HG03060 (cell line): Measurements from ENCODE around the gene GATC.

Experiments
- ATAC-seq: cut with Tn5 transposase; IDR thresholded peaks from one replicate; pipeline ENCODE4 v1.9.1; 2021; ENCODE audit warnings: low read depth, moderate number of reproducible peaks; ENCODE audit not compliant: unreplicated experiment

GATC gene, protein sequence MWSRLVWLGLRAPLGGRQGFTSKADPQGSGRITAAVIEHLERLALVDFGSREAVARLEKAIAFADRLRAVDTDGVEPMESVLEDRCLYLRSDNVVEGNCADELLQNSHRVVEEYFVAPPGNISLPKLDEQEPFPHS

DNA sequence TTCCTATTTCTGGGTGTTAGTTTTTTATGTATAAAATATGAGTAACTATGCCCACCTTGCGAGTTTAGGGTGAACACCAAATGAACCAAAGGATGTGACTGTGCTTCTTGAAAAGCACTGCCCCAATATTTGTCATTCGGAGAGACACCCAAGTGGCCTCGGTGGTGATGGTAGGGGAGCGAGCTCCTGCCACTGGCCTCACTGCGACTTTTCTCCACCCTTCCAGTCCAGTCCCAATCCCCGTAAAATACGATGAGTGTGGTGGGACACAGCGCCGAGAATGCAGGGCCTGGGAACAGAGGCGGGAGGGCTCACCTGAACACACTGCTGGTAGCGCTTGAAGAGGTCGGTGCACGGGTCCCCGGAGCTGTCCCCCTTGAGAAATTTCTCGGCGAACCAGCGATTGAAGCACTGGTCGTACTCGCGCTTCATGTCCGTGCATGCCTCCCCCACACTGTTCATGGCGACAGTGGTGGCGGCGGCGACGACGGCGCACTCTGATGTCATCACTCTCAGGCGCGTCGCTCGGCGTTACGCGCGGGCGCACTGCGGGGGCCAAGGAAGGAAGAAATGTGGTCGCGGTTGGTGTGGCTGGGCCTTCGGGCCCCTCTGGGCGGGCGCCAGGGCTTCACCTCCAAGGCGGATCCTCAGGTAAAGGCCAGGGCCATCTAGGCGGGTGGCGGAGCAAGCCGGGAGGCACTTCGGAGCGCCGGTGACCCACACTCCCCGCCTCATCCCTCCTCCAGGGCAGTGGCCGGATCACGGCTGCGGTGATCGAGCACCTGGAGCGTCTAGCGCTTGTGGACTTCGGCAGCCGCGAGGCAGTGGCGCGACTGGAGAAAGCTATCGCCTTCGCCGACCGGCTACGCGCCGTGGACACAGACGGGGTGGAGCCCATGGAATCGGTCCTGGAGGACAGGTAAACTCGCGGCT lies at the start of gene GATC, which contains the start of gene TRIAP1:
Gene GATC, plus strand, starts transcription at position 534 of the 933 bp plus-strand sequence. Its CDS starts 37 bp downstream, at position 571.
Gene TRIAP1, minus strand, starts transcription at position 474 of the 933 bp plus-strand sequence. Its CDS starts 12 bp downstream, at position 462.
- peak; percentile 85 for ATAC-seq

DNA sequence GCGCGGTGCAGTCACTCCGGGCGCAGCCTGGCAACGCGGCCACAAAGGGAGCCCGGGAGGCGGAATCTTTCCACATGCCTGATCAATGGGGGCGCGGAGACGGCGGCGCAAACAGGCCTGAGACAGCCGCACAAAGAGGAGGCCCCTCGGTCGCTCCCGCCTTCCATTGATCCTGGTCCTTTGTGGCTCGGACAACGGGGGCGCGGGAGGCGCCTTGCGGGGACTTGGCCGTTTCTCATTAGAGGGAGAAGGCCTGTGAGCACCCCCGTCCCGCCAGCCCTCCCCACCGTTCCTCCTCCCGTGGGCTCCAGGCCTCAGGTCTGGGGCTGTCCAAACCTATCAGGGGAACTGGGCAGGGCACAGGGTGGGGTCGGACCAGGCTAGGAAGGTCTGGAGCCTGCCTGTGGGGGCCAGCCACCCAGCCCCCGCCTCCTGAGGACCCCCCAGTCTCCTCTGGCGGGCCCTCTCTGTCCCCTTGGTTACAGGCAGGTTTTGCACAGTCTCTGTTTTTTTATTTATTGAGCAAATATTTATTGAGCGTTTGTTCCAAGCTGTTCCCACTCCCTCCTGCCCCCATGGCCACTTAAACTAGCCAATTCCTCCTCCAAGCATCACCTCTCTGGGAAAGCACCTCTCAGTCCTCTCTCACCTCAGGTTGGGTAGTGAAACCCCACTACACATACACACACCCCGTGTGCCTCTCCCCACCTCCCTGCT lies 48.3 kb upstream of the GATC start:
- ATAC-seq: no peak

DNA sequence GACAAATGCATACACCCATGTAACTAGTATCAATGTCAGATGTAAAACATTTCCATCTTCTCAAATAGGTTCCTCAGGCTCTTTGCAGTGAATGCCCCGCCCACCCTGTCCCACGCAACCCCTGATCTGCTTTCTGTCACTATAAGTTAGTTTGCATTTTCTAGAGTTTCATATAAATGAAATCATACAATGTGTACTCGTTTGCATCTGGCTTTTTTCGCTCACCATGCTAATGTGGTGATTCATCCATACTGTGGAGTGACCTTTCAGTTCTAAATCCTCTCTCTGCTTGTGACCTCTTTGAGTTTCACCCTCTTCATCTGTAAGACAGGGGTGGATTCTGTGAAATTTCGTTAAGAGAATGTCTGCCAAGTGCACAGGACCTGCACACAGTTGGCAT lies 46.7 kb upstream of the GATC start:
- no peak for ATAC-seq

DNA sequence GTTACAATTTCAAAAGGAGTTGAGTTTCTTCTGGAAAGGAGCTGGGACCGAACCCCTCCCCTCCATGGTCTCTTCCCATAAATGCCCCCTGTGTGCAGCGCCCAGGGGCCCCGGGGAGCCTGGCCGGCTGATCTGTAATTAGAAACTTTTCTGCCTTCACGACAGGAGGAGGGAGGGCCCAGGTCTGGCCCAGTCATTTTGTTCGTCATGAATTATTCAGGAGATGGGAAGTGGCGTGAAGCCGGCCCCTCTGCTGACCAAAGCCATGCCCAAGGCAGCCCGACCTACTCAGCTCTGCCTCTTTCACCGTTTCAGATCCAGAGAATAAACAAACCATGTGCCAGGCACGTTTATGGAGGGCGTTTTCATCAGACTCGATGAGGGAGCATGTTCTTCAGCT lies 44.0 kb upstream of the GATC start:
- ATAC-seq: no peak

DNA sequence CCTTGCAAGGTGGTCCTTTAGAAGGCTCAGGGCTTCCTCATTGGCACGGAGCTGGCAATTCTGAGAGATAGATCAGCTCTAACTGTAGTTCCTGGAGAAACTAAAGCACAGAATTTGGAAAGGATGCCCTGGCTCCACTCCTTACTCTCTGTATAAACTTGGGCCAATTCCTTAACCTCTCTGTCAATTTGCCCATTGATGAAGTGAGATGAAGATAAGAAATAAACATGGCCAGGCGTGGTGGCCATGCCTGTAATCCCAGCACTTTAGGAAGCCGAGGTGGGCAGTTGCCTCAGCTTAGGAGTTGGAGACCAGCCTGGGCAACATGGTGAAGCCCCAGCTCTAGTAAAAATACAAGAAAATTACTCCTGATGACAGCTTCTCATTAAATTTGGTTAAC lies 42.4 kb upstream of the GATC start:
- ATAC-seq: no peak

DNA sequence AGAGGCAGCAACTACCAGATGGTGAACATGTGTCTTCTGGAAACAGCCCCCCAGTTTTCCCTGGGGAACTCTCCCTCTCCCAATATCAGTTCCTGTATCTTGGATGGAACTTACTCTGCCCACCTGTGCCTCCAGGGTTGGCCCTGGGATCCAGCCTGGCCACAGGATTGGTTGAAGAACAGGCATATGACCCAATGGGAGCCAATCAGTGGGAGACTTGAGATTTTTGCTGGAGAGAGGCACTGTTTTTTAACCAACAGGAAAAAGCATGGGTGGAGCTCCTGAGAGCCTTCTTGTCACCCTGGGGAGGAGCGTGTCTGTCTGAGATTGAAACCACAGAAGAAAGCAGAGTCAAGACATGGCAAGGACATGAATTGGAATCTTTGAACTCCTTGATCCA lies 42.0 kb upstream of the GATC start:
- ATAC-seq: no peak

DNA sequence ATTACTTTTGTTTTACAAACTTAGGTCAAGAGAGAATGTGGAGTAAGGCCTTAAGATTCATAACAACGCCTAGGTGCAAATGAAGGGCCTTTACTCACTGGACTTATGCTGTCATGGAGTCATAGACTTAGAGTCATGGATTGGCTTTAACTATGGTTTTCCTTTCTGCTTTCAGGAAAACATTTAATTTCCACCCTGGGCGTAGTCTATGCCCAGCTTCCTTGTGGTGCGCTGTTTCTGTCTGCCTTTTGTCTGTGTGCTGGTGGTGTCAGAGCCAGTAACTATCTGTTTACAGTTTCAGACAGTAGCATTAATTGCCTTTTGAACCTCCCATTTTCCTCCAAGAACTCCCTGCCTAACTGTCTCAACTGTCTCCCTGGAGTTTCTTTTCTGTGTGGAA lies 40.2 kb upstream of the GATC start:
- ATAC-seq: no peak

DNA sequence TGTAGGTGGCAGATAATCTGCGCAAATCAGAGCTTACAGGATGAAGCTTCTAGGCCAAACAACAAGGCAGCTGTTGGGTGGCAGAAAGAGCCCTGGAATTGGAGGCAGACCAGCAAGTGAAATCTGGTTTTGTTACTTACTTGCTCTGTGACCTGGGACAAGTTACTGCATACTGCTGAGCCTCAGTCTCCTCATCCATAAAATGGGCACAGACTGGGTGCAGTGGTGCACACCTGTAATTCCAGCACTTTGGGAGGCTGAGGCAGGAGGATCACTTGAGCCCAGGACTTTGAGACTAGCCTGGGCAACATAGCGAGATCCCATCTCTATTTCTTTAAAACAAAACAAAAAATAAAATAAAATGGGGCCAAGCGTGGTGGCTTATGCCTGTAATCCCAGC lies 39.7 kb upstream of the GATC start:
- ATAC-seq: no peak

DNA sequence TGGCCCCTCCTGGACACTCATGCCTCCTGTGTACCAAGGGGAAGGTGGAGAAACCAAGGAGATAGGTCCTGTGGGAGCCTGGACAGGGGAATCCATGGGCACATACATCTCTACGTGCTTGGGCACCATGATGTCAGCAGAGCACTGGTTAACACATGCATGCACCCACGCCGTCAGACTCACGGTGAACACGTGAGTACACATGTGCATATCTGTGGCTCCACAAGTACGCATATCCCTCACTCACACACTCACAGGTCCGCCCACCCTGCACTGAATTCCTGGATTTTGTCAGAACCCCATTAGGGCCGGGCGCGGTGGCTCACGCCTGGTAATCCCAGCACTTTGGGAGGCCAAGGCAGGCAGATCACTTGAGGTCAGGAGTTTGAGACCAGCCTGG lies 37.5 kb upstream of the GATC start:
- no peak for ATAC-seq

DNA sequence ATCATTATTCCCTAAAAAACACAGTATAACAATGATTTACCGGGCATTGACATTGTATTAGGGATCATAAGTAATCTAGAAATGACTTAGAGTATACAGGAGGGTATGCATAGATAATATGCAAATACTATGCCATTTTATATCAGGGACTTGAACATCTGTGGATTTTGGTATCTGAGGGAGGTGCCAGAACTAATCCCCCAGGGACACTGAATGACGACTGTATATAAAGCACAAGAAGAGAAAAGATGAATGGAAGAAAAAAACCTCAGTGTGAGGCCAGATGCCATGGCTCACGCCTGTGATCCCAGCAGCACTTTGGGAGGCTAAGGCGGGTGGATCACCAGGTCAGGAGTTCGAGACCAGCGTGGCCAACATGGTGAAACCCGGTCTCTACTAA lies 33.8 kb upstream of the GATC start:
- no peak for ATAC-seq

DNA sequence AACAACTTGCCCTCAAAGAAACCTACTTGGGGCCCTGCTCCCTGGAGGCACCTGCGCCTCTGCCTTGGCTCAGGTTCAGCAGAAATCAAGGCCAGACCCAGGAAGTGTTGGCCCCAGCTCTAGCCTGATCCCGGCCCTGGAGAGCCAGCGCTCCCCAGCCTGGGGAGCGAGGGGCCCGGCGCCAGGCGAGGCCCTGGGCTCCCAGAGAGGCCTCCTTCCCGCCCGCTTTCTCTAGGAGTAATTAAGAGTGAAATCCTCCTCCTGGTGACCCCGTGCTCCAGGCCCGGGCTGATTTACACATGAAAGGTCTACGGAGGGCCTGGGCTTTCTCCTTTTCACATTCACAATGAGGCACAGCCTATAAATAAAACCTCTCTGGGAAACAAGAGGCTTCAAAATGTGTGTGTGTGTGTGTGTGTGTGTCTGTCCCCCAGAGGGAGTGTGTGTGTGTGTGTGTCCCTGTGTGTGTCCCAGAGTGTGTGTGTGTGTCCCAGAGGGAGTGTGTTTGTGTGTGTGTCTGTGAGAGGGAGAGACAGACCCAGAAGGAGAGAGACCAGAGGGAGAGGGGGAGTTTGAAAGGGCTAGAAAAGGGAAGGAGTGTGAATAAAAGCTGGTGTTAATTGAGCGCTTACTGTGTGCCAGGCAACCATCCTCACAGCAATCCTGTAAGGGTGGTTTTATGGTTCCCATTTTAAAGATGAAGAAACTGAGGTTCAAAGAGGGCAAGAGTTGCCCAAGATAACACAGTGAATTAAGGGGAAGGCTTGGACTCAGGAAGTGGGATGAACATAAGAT lies 32.1 kb upstream of the GATC start:
- no peak for ATAC-seq

DNA sequence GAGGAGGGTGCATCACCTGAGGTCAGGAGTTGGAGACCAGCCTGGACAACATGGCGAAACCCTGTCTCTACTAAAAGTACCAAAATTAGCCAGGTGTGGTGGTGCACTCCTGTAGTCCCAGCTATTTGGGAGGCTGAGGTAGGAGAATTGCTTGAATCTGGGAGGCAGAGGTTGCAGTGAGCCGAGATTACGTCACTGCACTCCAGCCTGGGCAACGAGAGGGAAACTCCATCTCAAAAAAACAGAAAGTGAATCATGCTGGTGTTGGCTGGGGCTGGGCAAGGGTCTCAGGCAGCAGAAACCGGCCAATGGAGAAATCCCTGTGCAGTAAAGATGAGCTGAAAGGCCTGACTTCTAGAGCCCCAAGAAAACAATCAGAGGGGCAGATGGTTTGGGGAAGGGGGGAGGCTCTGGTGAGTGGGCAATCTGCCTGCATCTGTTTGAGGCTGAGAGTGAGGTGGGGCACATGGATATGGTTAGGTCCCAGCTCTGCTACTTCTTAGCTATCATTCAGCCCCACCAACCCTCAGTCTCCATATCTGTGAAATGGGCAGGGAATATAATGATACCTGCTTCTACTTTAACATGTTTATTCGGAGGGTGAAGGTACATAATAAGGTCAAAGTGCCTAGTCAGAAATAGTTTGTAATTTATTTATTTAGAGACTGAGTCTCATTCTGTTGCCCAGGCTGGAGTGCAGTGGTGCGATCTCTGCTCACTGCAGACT lies 29.6 kb upstream of the GATC start:
- ATAC-seq: no peak

DNA sequence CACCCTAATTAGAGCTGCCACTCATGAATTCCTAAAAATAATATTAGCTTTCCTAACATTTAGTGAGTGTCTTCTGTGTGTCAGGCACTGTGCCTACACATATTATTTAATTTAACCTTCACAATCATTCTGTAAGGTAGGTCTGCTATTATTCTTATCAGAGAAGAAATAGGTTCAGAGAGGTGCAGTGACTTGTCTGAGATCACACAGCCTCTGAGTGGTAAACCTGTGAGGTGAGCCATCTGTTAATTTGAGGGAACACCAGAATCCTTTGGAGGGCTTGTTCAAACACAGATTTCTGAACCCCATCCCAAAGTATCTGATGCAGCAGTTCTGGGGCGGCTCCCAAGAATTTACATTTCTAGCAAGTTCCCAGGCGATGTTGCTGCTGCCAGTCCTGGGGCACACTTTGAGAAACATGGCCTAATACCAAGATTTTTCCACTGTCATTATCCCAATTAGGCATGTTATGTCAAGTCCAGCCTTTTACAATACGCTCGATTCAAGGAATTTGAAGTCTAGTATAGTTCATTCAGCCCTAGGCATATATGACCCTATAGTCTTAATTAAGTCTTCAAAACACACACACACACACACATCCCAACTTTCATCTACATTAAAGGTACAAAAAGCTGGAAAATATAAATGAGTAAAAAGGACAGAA lies 28.2 kb upstream of the GATC start:
- no peak for ATAC-seq

DNA sequence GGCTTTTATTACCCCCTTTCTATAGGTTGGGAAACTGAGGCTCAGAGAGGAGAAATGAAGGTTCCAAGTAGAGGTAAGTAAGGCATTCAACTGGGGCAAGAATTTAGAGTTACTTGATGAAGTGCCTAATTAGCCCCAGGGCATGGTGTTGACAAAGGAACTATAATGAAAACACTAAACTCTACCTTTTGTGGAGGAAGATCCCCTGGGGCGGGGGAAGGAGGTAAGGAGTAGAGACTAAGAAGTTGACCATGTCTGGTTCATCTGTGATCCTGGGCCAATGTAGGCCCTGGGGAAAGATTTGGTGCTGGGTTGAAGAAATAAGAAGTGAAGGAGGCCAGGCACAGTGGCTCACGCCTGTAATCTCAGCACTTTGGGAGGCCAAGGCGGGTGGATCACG lies 24.5 kb upstream of the GATC start:
- ATAC-seq: no peak

DNA sequence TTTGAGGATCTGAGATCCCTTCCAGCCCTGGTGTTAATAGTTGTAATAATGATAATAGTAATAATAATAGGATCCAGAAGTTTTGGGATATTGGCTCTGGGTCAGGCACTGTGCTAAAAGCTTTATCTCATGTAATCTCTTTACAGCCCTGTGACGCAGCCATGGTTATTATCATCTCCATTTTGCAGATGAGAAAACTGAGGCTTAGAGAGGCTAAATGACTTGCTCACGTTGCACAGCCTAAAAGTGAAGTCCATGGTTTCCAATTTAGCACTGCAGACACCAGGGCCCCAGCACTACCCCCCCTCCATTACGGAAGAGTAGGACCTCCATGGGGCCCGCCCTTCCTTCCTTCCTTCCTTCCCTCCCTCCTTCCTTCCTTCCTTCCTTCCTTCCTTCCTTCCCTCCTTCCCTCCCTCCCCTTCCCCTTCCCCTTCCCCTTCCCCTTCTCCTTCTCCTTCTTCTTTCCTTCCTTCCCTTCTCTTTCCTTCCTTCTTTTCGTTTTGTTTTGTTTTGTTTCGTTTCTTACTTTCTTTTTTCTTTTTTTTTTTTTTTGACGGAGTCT lies 23.3 kb upstream of the GATC start:
- ATAC-seq: no peak

DNA sequence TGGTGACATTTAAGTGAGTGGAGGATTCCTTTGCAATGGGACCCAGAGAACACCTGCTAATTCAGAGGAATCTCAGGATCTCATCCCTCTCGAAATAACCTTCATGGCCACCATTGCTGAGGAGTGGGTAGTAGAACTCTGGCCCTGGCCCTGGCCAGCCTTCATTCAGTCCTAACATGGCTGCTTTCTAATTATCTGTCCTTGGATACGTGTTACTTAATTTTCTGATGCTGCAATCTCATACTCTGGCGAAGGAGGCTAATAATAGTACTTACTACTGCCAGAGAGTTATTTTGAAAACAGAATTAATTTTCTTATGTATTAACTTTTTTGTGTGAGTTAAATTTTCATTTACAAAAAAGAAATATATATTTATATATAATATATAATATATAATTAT lies 20.4 kb upstream of the GATC start:
- ATAC-seq: no peak

DNA sequence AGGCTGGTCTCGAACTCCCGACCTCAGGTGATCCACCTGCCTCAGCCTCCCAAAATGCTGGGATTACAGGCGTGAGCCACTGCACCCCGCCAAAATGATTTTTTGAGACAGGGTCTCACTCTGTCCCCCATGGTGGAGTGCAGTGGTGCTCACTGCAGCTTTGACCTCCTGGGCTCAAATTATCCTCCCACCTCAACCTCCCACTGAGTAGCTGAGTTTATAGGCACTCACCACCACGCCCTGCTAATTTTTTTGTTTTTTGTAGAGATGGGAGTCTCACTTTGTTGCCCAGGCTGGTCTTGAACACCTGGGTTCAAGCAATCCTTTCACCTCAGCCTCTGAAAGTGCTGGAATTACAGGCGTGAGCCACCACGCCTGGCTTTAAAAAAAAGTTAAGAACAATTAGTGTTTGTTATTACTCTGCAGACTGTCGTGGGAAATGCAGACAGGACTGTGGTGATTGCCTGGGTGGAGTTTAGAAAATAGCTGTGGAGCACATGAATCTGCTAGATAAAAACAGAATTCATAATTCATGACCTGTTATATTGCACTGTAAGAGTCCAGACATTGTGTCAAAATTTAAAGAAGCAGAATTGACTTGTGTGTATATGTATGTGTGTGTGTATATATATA lies 17.5 kb upstream of the GATC start:
- no peak for ATAC-seq

DNA sequence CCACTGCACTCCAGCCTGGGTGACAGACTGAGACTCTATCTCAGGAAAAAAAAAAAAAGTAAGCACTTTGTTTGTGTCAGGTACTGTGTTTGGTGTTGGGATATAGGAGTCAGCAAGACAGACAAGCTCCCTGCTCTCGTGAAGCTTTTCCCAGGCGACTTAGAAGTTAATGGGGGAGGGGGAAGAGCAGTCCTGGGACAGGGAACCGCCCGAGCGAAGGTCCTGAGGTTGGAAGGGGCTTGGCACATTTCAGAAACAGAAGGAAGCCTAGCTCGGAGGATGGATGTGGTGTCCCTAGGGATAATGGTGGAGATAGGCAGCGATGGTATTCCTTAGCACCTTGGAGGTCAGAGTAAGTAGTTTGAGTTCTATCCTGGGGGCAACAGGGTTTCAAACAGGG lies 16.9 kb upstream of the GATC start:
- ATAC-seq: no peak
